ELF-1 (cell line): ENCODE data around the gene HAVCR1.

ENCODE experiments used
- DNase-seq: peaks from one replicate; pipeline ENCODE4 v3.0.0-alpha.2; 2016; ENCODE audit warnings: low read depth, low spot score

The HAVCR1 gene

DNA sequence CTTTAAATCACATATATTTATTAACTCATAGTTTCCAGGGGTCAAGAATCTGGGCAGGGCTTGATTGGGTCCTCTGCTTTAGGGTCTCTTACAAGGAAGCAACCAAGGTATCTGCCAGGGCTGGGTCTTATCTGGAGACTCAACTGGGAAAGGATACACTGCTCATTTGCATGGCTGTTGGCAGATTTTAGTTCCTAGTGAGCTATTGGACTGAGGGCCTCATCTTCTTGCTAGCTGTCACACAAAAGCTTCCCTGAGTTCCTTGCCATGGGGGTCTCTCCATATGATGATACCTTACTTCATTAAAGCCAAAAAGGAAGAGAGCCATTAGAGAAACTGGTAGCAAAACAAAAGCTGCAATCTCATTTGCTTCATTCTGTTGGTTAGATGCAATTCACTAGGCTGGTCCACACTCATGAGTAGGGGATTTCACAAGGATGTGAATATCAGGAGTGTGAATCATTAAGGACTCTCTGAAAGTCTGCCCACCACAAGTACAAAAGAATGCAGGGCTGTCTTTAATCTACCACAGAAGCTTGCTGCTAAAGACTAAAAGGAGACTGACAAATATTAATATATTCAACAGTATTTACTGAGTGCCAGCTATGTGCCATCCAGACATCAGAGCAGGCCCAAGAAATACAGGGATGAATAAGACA, 53.9 kb downstream of the HAVCR1 start:
- DNase-seq: no peak

DNA sequence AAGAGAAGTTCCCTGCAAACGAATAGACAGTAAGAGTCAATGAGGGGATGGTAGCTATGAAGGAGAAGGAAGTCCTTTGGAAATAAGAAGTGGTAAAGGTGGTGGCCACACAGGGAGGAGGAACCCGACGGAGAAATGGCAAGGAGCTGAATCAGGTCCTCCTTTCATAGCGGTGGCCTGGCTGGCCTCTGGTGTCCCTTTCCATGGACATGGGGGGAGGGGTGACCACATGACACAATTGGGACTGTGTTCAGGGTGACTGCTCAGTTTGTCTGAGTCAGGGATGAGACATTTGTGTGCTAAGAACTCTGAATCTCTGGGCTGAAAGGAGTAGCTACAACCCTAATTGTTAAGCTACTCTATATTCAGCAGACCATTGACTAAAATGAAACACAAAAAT, 67.2 kb downstream of the HAVCR1 start:
- DNase-seq: no peak

DNA sequence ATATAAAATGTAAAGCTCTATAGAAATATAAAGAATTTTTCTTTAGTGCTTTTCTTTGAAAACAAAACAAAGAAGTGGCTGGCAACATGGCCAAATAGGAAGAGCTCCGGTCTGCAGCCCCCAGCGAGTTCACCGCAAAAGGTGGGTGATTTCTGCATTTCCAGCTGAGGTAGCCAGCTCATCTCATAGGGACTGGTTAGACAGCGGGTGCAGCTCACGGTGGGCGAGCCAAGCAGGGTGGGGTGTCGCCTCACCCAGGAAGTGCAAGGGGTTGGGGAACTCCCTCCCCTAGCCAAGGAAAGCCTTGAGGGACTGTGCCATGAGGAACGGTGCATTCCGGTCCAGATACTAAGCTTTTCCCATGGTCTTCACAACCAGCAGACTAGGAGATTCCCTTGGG, 74.9 kb downstream of the HAVCR1 start:
- DNase-seq: no peak

DNA sequence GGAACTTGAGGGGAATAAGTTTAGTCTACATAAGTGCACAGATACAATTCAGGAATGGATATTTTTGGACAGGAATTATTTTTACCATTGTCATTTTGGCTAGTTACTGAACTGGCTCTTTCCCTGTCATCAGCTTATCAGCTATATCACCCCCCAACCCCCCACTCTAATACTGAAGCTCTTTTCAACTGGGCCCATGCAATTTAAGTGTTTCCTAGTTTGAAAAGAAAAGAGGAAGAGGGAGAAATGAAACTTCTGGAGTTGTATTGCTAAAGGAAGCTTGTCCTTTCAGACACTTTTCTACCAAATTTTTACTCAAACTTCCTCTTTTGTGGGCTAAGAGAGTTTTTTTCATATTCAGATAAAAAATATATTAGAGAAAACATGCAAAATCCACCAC, 77.4 kb downstream of the HAVCR1 start:
- no peak for DNase-seq
